Measurements from ENCODE around the gene FFAR2. TPM values are rescaled to one million over a fixed set of nuclear protein-coding genes. Genes with fewer than 3 reads are reported as not detected.

Gene FFAR2
- total and polyA plus RNA-seq, 9 of the 15 experiments (the other 6 are each of a cell fraction or from before 2014, with no cell fraction given) = not detected

- TF ChIP-seq ZNF639 (CRISPR knock-in tag; conservative IDR thresholded peaks at IDR 0.05 in 1 of 2, IDR thresholded peaks at IDR 0.05 in 1 of 2) (no peak), WHSC1 (IDR thresholded peaks at IDR 0.05; ENCODE audit: low read length) (no peak), CBFA2T3 (IDR thresholded peaks at IDR 0.05) (no peak), ZNF280A (IDR thresholded peaks at IDR 0.05; ENCODE audit: low read depth, partially characterized antibody) (no peak), NKRF (IDR thresholded peaks at IDR 0.05; ENCODE audit: borderline replicate concordance) (no peak), HINFP (tag; conservative IDR thresholded peaks at IDR 0.05; ENCODE audit: low read depth) (no peak), HDAC8 (tag; IDR thresholded peaks at IDR 0.05) (no peak)
These were observed 23.9 kb downstream of the FFAR2 start (continued) for GRCh38 chr19:35471946-35472345.
